NCI-H226 (cell line): ENCODE results near the gene PELI3.
A peak's percentile ranks its signal among the peaks of the same experiment; 100 is the strongest.

Experiments
- DNase-seq: peaks from one replicate; pipeline ENCODE4 v3.0.0-alpha.2; 2015

Gene PELI3

DNA sequence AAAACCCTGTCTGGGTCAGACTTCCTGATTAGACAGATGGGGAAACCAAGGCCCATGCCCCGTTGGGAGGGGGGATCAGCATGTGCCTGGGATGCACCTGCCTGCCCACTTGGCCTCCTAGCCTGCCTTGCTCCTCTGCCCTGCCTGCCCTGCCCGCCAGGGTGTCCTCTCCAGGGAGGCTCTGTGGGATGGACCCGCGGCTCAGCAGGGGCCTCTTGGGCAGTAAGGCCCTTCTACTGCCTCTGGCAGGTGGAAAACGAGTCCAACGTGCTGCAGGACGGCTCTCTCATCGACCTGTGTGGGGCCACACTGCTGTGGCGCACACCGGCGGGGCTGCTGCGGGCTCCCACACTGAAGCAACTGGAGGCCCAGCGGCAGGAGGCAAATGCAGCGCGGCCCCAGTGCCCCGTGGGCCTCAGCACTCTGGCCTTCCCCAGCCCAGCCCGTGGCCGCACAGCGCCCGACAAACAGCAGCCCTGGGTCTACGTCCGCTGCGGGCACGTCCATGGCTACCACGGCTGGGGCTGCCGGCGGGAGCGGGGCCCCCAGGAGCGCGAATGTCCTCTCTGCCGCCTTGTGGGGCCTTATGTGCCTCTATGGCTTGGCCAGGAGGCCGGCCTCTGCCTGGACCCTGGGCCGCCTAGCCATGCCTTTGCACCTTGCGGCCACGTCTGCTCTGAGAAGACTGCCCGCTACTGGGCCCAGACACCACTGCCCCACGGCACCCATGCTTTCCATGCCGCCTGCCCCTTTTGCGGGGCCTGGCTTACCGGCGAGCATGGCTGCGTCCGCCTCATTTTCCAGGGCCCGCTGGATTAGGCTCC lies 8.9 kb downstream of the PELI3 start:
- no peak for DNase-seq

- no peak for DNase-seq
Observed at GRCh38 chr11:66476173-66476840, 9.6 kb downstream of the PELI3 start.

DNA sequence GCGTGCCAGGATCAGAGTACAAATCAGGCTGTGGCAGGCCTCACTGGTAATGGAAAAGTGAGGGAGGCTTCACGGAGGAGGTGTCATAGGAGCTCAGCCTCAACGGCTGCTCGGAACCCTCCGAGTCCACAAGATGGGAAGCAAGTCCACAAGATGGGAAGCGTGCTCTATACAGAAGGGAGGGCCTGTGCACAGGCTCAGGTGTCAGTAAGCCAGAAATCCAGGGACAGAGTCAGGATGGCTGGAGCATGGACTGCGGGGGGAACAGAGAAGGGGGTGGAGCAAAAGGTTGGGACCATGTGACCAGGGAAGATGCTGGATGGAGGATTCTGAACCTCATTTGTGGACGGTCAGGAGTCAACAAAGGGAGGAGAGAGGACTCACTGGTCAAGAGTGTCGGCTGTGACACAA lies 10.1 kb downstream of the PELI3 start:
- no peak for DNase-seq

GRCh38 chr11:66477263-66478201 lies 10.8 kb downstream of the PELI3 start:
- DNase-seq: no peak

GRCh38 chr11:66478729-66479393 lies 12.2 kb downstream of the PELI3 start:
- DNase-seq: no peak

GRCh38 chr11:66479394-66480116 lies 12.8 kb downstream of the PELI3 start:
- DNase-seq: peak; percentile 52

GRCh38 chr11:66480117-66480938 lies 13.6 kb downstream of the PELI3 start, which contains the start of gene DPP3:
TSS of gene DPP3 (plus strand) at chr11:66480434. CDS start at chr11:66482201, 1,767 bp downstream.
- DNase-seq: peak; percentile 96

GRCh38 chr11:66484806-66485380 lies 18.2 kb downstream of the PELI3 start:
- no peak for DNase-seq

- no peak for DNase-seq
Observed at GRCh38 chr11:66488957-66489356, 22.3 kb downstream of the PELI3 start.

DNA sequence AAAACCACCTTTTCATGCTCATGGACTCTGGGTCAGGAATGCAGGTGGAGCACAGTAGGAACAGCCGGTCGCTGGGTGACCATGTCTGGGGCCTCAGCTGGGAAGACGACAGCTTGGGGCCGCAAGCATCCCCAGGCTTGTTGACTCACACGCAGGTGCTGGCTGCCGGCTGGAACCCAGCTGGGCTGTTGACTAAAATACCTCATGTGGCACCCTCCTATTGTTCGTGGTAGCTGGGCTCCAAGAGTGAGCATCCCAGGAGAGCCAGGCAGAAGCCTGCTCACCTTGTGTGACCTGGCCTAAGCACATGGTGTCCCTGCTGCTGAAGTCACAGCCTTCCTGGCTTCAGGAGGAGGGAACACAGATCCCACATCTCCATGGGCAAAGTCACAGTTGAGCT lies 22.9 kb downstream of the PELI3 start:
- no peak for DNase-seq

DNA sequence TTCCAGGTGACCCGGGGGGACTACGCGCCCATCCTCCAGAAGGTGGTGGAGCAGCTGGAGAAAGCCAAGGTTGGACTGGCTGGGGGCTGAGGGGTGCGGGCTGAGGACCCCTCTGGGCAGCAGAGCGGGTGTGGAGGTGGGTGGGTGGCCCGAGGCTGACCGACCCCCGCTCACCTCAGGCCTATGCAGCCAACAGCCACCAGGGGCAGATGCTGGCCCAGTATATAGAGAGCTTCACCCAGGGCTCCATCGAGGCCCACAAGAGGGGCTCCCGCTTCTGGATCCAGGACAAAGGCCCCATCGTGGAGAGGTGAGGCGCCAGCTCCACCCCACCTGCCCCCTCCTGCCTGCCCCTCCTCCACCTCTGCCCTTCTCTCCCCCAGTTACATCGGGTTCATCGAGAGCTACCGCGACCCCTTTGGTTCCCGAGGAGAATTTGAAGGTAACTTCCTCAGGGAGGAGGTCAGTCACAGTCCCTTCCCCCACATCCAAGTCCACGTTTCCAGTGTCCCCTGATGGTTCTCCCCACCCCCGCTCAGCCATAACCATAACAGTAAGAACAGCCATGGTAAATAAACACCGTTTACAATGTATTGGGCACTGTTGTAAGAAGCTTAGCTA lies 24.7 kb downstream of the PELI3 start:
- no peak for DNase-seq

- DNase-seq: no peak
Observed at GRCh38 chr11:66492161-66492865, 25.6 kb downstream of the PELI3 start.

DNA sequence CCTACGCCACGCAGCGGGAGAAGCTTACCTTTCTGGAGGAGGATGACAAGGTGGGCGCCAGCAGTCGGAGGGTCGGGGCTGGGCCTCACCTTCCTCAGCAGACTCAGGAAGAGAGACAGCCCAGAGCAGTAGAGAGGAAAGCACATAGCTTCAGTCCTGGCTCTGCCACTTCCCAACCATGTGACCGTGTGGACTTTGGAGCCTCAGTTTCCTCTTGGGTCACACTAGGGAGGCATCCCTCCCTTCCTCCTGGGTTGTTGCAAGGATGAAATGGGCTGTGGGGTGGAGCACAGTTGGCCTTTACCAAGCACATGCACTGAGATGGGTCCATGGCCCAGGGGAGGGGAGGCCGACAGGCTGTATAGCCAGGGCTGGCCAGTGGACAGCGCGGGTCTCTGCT lies 26.4 kb downstream of the PELI3 start:
- DNase-seq: no peak

- no peak for DNase-seq
Observed at GRCh38 chr11:66494458-66494857, 27.8 kb downstream of the PELI3 start.

- DNase-seq: no peak
Observed at GRCh38 chr11:66494935-66495334, 28.2 kb downstream of the PELI3 start.

DNA sequence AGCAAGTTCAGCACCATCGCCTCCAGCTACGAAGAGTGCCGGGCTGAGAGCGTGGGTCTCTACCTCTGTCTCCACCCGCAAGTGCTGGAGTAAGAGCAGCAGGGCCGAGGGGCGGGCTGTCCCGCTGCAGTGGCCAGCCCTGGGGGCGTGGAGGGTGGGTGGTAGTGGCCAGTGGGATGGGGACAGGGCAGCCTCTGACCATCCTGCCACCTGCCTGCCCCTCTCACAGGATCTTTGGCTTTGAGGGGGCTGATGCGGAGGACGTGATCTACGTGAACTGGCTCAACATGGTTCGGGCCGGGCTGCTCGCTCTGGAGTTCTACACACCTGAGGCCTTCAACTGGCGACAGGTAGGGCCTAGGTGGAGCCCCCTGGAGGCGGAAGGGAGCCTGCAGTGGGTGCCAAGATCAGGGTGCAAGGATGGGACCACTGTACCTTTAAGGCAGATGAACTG lies 28.7 kb downstream of the PELI3 start:
- DNase-seq: no peak

DNA sequence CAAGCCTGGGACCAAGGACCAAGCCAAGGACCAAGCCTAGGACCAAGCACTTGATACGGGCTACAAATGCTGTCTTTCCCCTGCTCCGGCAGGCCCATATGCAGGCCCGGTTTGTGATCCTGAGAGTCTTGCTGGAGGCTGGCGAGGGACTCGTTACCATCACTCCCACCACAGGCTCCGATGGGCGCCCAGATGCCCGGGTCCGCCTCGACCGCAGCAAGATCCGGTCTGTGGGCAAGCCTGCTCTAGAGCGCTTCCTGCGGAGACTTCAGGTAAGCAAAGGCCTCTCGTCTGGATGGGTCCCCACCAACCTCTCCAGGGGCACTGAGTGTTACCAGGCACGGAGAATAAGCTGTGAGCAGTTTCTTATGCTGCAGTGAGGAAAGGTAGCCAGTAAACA lies 30.5 kb downstream of the PELI3 start:
- no peak for DNase-seq

DNA sequence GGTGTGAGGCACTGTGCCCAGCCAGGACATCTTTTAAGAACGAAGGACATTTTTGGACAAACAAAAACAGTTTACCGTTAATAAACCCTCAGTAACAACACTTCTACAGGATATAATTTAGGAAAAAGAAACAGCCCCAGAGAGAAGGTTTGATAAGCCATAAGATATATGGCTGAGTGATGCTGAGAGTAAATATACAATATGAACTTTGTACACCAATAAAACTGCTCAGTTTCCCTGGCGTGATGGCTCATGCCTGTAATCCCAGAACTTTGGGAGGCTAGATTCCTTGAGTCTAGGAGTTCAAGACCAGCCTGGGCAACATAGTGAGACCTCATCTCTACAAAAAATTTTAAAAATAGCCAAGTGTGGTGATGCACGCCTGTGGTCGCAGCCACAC lies 31.8 kb downstream of the PELI3 start:
- no peak for DNase-seq

DNA sequence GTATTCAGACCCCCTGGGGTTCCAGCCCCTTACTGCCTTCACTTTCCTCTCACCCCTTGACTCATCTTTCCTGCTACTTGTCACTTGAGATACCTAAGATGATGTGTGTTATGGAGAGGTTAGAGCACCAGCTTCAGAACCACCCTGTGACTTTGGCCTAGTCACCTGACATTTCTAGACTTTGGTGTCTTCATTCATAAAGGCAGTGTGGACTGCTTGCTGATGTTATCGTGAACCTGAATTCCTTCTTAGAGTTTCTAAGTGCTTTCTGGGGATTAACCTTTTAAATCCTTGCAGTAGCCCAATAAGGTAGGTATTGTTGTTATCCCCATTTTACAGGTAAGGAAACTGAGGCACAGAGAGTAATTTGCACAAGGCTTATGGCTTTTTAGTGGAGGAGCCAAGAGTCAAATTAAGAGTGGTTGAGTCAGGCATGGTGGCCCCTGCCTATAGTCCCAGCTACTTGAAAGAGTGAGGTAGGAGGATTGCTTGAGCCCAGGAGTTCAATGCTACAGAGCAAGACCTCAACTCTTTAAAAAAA lies 38.6 kb downstream of the PELI3 start:
- DNase-seq: no peak
